ENCODE measurements around the gene DPPA2.

DPPA2 gene

DNA sequence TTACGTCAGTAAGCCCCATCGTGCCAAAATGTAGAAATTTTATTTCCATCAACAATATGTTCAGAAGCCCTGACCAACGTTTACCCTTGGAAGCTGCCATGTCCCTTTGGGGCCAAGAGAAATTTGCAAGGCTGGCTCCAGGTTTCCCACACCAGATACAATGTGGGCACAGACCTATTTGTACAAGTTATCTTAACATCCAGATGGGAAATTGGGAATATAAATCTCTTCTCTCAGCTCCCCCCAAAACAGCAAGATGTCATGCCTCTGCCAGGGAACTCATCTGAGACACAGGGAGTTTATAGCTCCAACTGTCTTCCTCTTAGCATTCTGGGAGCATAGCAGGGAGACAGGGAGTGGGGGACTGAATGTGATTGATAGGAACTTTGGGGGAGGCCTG lies 9.3 kb upstream of the DPPA2 start:
- no peak for DNase-seq (ENCODE audit: low read depth)
- no peak for TF ChIP-seq CTCF (IDR thresholded peaks at IDR 0.05; ENCODE audit: low read depth, low read length, missing control alignments)

DNA sequence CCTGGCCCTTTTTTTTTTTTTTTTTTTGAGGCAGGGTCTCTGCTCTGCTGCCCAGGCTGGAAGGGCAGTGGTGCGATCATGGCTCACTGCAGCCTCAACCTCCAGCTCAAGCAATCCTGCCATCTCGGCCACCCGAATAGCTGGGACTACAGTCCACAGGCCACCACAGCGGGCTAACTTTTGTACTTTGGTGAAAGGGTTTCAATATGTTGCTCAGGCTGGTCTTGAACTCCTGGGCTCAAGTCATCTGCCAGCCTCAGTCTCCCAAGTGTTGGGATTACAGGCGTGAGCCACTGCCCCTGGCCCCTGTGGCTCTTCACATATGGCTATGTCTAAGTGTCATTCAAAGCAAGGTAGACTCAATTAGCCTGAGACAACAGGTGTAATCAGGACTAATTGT lies 8.8 kb upstream of the DPPA2 start:
- no peak overlapping the region for H3K4me3 ChIP-seq (ENCODE audit: low read depth, low read length)
- no peak for DNase-seq (ENCODE audit: low read depth)
- TF ChIP-seq CTCF (IDR thresholded peaks at IDR 0.05; ENCODE audit: low read depth, low read length, missing control alignments): no peak

More for the DNA sequence above, 9.3 kb upstream of the DPPA2 start:
- no peak overlapping the region for H3K4me3 ChIP-seq (ENCODE audit: low read depth, low read length)

- H3K4me3 ChIP-seq (ENCODE audit: low read depth, low read length): no peak overlapping the region
- DNase-seq (ENCODE audit: low read depth): no peak
- no peak for TF ChIP-seq CTCF (IDR thresholded peaks at IDR 0.05; ENCODE audit: low read depth, low read length, missing control alignments)
These were observed 3.3 kb downstream of the DPPA2 start for GRCh38 chr3:109313061-109313460.

- no peak for TF ChIP-seq CTCF (IDR thresholded peaks at IDR 0.05; ENCODE audit: low read depth, low read length, missing control alignments)
- H3K4me3 ChIP-seq (ENCODE audit: low read depth, low read length): no peak overlapping the region
- DNase-seq (ENCODE audit: low read depth): no peak
These were observed 18.8 kb downstream of the DPPA2 start for GRCh38 chr3:109297496-109297895.

GRCh38 chr3:109284071-109284470 lies 32.2 kb downstream of the DPPA2 start:
- DNase-seq (ENCODE audit: low read depth): no peak
- no peak overlapping the region for H3K4me3 ChIP-seq (ENCODE audit: low read depth, low read length)
- TF ChIP-seq CTCF (IDR thresholded peaks at IDR 0.05; ENCODE audit: low read depth, low read length, missing control alignments): no peak

DNA sequence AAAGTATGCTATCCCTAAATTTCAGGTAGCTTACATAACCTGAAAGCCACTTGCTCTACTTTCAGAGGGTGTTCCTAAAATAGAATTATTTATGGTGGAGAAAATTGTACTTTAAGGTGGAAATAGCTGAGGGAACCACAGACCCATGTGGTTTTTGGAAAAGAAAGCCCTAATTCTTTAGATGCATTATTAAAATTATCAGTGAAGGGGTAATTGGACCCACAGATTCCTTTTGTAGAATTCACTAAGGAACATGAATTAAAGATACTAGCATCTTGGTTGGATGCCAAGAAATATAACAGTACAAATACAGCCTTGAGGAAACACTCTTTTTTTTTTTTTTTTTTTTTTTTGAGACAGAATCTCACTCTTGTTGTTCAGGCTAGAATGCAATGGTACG lies 37.8 kb downstream of the DPPA2 start:
- H3K4me3 ChIP-seq (ENCODE audit: low read depth, low read length): no peak overlapping the region
- DNase-seq (ENCODE audit: low read depth): no peak
- TF ChIP-seq CTCF (IDR thresholded peaks at IDR 0.05; ENCODE audit: low read depth, low read length, missing control alignments): no peak

- no peak overlapping the region for H3K4me3 ChIP-seq (ENCODE audit: low read depth, low read length)
- DNase-seq (ENCODE audit: low read depth): no peak
- TF ChIP-seq CTCF (IDR thresholded peaks at IDR 0.05; ENCODE audit: low read depth, low read length, missing control alignments): no peak
These were observed 38.2 kb downstream of the DPPA2 start for GRCh38 chr3:109278141-109278540.

Data from GM12864 (cell line).